Activated T-helper 1 cell treated with Interleukin-2 at 50 U/mL for 16 hours (primary cell): ENCODE data around the gene ASCC3.

Experiments
- DNase-seq: peaks from one replicate; pipeline ENCODE4 v3.0.0-alpha.2; 2020; ENCODE audit warnings: low read depth

The ASCC3 gene

DNA sequence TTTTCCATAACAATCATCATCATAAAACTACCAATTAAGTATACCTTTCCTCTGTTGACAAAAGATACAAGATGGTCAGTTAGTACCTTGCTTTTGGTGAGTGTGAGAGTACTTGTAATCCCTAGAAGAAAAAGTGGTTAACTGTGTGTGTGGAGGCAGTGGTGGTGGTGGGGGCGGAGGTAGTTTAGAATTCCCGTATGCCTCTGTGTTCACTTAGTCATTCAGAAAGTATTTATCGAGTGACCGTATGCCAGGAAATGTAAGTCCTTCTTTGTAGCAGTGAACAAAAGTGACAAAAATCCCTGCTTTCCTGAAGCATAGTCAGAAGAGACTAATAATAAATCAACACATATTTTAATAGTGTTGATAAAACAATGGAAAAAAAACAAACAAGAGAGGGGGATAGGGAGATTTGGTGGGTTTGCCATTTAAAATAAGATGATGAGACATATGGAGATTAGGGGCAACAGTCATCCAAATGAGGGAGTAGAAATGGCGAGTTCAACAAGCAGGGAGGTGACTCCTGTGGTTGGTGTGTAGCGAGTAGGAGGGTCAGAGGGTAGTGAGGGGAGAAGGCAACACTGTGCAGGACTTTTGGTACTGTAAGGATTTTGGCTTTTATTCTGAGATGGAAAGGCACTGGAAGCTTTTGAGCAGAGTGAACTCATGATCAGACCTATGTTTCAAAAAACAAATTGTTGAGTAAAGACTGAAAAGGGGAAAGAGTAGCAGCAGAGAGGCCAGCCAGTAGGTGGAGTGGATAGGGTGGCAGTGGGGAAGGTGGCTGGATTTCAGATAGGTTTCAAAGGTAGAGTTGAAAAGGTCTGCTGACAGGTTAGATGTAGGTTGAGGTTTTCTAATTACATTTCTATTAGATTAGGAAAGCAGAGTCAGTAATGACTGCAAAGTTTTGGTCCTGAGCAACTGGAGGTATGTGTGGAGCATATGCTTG lies 376.1 kb downstream of the ASCC3 start:
- DNase-seq = no peak

- no peak for DNase-seq
Measured at GRCh38 chr6:100503043-100503705, 378.0 kb downstream of the ASCC3 start.

DNA sequence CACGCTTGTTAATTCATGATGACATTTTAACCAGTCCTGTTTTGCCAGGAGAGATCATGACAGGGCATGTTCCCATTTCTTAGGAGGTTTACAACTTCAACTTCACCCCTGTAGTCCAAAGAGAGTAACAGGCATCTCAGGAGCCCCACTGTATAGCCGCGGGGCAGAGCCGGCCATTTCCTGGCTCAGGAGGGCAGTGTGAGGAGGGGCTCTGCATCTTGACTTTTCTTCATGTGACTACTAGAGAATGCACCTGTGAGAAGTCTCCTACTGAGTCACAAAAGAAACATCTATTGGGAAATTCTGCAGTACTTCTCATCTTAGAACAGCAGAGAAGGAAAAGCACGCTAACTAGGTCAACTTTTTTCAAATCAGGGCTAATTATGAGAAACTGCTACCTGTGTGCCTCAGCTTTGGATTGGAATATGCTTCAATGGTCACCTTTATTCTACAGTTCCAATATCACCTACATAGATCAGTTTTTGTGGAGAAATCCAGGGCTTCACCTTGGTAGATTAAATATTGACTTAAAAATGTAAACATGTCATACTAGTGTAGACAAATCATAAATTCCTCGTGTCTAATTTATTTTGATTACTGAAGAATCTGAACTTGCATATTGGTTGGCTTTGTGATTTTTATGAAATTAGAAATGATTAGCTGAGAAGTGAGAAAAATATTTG lies 387.8 kb downstream of the ASCC3 start:
- no peak for DNase-seq

- no peak for DNase-seq
Measured at GRCh38 chr6:100491952-100492670, 389.0 kb downstream of the ASCC3 start.

DNA sequence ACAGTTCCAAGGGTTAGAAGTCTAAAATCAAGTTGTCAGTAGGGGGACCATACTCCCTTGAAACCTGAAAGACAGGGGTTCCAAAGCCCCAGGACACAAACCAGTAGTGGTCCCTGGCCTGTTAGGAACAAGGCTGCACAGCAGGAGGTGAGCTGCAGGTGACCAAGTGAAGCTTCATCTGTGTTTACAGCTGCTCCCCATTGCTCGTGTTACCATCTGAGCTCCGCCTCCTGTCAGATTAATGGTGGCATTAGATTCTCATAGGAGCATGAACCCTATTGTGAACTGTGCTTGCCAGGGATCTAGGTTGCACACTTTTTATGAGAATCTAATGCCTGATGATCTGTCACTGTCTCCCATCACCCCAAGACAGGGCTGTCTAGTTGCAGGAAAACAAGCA lies 391.1 kb downstream of the ASCC3 start:
- DNase-seq = no peak

- no peak for DNase-seq
Measured at GRCh38 chr6:100488244-100488643, 392.9 kb downstream of the ASCC3 start.

GRCh38 chr6:100487638-100488037 lies 393.5 kb downstream of the ASCC3 start:
- no peak for DNase-seq

- no peak for DNase-seq
Measured at GRCh38 chr6:100485268-100485667, 395.9 kb downstream of the ASCC3 start.

- DNase-seq = no peak
Measured at GRCh38 chr6:100484474-100484873, 396.7 kb downstream of the ASCC3 start.

DNA sequence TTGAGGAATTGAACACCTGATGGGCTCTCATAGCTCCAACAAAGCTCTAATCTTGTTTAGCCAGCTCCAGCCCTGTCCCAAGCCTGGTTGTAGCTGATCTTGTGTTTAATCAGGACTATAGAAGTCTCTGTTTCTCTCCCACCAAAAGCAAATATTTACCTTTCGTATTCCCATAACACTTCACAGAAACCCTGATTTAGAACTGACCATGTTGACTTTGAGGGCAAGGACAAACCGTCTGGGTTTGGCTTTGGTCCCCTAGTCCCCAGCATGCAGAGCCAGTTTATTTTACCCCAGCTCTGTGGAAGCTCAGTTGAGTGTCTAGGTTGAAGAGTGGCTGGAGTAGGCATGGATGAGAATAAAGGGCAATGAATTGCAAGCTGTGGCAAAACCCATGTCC lies 398.4 kb downstream of the ASCC3 start:
- no peak for DNase-seq

DNA sequence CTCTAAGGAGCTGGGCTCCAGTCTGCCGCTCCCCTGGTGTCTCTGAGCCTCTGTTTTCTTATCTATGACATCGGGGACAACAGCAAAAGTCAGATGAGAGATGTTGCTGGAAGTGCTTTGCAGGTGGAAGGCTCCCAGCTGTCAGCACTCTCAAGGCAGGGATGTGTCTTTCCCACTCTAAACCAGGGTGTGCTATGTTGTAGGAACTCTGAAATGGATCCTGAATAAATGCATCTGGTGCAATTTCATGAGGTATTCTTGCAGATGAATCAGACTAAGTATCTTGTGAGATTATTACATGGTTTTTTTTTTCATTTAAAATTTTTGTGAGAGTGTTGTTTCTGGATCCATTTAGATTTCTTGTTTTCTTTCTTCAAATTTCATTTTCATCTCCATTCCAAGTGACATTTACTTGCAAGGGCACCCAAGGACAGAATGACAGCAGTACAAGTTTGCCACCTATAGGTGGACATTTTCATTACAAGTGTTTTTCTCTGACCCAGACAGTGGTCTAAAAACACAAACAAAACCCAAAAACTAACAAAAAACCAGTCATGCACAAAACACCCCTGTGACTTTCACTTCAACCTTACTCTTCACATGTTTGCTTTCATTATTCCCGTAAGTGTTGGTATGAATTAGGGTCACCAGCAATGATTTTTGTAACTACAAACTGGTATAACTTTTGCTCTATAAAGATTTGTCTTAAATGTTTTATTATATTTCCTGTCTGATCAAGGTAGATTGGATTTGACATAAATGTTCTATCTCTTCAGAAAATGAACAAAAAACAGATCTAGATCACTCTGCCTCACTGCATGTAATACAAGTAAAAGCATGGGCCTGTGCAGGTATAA lies 401.7 kb downstream of the ASCC3 start:
- DNase-seq = no peak

- DNase-seq = no peak
Measured at GRCh38 chr6:100475554-100476320, 405.4 kb downstream of the ASCC3 start.

GRCh38 chr6:100473182-100473581 lies 407.9 kb downstream of the ASCC3 start:
- DNase-seq = no peak

- no peak for DNase-seq
Measured at GRCh38 chr6:100472674-100473073, 408.5 kb downstream of the ASCC3 start.

GRCh38 chr6:100470422-100471120 lies 410.6 kb downstream of the ASCC3 start:
- DNase-seq = no peak

- no peak for DNase-seq
Measured at GRCh38 chr6:100469101-100469859, 411.8 kb downstream of the ASCC3 start.

DNA sequence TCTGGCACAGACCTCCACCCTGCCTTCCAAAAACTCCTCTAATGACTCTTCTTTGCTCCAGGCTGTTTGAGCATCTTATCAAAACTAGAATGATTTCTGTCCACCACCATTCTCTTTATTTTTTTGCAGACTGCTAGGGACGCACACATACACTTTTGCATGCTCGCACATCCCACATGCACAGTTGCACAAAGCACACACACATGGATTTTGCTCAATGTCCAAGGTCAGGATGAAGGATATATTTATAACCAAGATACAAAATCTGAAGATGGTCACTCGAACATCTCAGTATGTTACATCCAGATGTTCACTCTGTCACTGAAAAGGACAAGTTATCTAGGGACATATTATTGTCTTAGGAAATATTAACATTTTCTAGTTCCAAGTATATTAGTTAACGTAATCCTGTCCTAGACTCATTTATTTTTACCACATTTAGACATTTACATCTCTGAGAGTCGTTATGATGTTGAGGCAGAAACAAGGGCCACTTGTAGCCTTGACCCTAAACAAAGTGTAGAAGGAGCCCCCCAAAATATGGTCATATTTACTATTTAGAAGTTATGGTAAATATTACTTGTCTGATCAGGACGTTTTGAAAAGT lies 413.0 kb downstream of the ASCC3 start:
- DNase-seq = no peak
